ENCODE measurements around the gene SH2B3.

SH2B3 gene

GRCh38 chr12:111405859-111406473, at the start of gene SH2B3:
Gene SH2B3 (plus strand): TSS chr12:111405923. CDS start chr12:111418146, 12,223 bp downstream.
- Histone ChIP-seq H3K4me1 (ENCODE audit: insufficient read depth, low read length, poor library complexity, severe bottlenecking) (peaks cover 51% of the 10 kb centered on the region), H2AFZ (ENCODE audit: low read length) (peak within 1 kb of the TSS; percentile 65; the same call in 1 of the 2 replicates), H3K9me2 (replicated peaks; ENCODE audit: low read depth, low read length) (no peaks in the 10 kb centered on the region)

GRCh38 chr12:111359231-111359913, 46.4 kb upstream of the SH2B3 start:
- no peaks in the 10 kb centered on the region for H3F3A ChIP-seq (ENCODE audit: low read depth)
- H3K79me2 ChIP-seq (ENCODE audit: insufficient read depth, low read length) = no peaks in the 10 kb centered on the region
- H3K27me3 ChIP-seq (ENCODE audit: insufficient read depth, low read length, poor library complexity, severe bottlenecking) = no peaks in the 10 kb centered on the region
- H2AFZ ChIP-seq (ENCODE audit: low read length) = no peak overlapping the region
- no peaks in the 10 kb centered on the region for H3K9me3 ChIP-seq (ENCODE audit: insufficient read depth, low read depth, low read length)
- H3K4me3 ChIP-seq (ENCODE audit: low read length, poor library complexity, severe bottlenecking) = no peak overlapping the region
- no peak overlapping the region for H3K4me2 ChIP-seq (ENCODE audit: low read depth, low read length, poor library complexity, severe bottlenecking)
- H3K4me1 ChIP-seq (ENCODE audit: insufficient read depth, low read length, poor library complexity, severe bottlenecking) = peaks cover 2% of the 10 kb centered on the region
- no peaks in the 10 kb centered on the region for H3K36me3 ChIP-seq (ENCODE audit: insufficient read depth, low read length)
- no peak overlapping the region for H3K9ac ChIP-seq (ENCODE audit: low read depth, low read length, poor library complexity, severe bottlenecking)
- no peaks in the 10 kb centered on the region for H3K9me2 ChIP-seq (replicated peaks; ENCODE audit: low read depth, low read length)
- TF ChIP-seq EZH2phosphoT487 (IDR thresholded peaks at IDR 0.05; ENCODE audit: borderline replicate concordance) = no peak
- no peak for TF ChIP-seq CTCF (conservative IDR thresholded peaks at IDR 0.05; ENCODE audit: low read length)
- no peaks in the 10 kb centered on the region for H4K20me1 ChIP-seq (ENCODE audit: insufficient read depth, low read length, poor library complexity, severe bottlenecking)

More at GRCh38 chr12:111405859-111406473, at the start of gene SH2B3:
- Histone ChIP-seq H4K20me1 (ENCODE audit: insufficient read depth, low read length, poor library complexity, severe bottlenecking) (peaks cover 47% of the 10 kb centered on the region), H3K79me2 (ENCODE audit: insufficient read depth, low read length) (peaks cover 51% of the 10 kb centered on the region), H3K9me3 (ENCODE audit: insufficient read depth, low read depth, low read length) (no peaks in the 10 kb centered on the region), H3K27me3 (ENCODE audit: insufficient read depth, low read length, poor library complexity, severe bottlenecking) (peaks cover 9% of the 10 kb centered on the region), H3K9ac (ENCODE audit: low read depth, low read length, poor library complexity, severe bottlenecking) (peak within 1 kb of the TSS; percentile 99), H3K4me3 (ENCODE audit: low read length, poor library complexity, severe bottlenecking) (peak within 1 kb of the TSS; percentile 97), H3F3A (ENCODE audit: low read depth) (no peaks in the 10 kb centered on the region), H3K4me2 (ENCODE audit: low read depth, low read length, poor library complexity, severe bottlenecking) (peak within 1 kb of the TSS; percentile 99), H3K36me3 (ENCODE audit: insufficient read depth, low read length) (no peaks in the 10 kb centered on the region)
- no peak for TF ChIP-seq CTCF (conservative IDR thresholded peaks at IDR 0.05; ENCODE audit: low read length)
- TF ChIP-seq EZH2phosphoT487 (IDR thresholded peaks at IDR 0.05; ENCODE audit: borderline replicate concordance) = no peak

- Histone ChIP-seq H4K20me1 (ENCODE audit: insufficient read depth, low read length, poor library complexity, severe bottlenecking) (no peaks in the 10 kb centered on the region), H3F3A (ENCODE audit: low read depth) (no peaks in the 10 kb centered on the region), H3K9me3 (ENCODE audit: insufficient read depth, low read depth, low read length) (no peaks in the 10 kb centered on the region), H3K36me3 (ENCODE audit: insufficient read depth, low read length) (no peaks in the 10 kb centered on the region), H3K4me3 (ENCODE audit: low read length, poor library complexity, severe bottlenecking) (no peak overlapping the region), H3K4me1 (ENCODE audit: insufficient read depth, low read length, poor library complexity, severe bottlenecking) (peaks cover 2% of the 10 kb centered on the region), H3K27me3 (ENCODE audit: insufficient read depth, low read length, poor library complexity, severe bottlenecking) (no peaks in the 10 kb centered on the region), H3K9ac (ENCODE audit: low read depth, low read length, poor library complexity, severe bottlenecking) (no peak overlapping the region), H3K79me2 (ENCODE audit: insufficient read depth, low read length) (no peaks in the 10 kb centered on the region), H2AFZ (ENCODE audit: low read length) (no peak overlapping the region), H3K4me2 (ENCODE audit: low read depth, low read length, poor library complexity, severe bottlenecking) (no peak overlapping the region), H3K9me2 (replicated peaks; ENCODE audit: low read depth, low read length) (no peaks in the 10 kb centered on the region)
- TF ChIP-seq EZH2phosphoT487 (IDR thresholded peaks at IDR 0.05; ENCODE audit: borderline replicate concordance) = no peak
- TF ChIP-seq CTCF (conservative IDR thresholded peaks at IDR 0.05; ENCODE audit: low read length) = no peak
Observed at GRCh38 chr12:111359914-111360276, 45.8 kb upstream of the SH2B3 start.
